Measurements from ENCODE around the gene NOTCH3.

Gene NOTCH3

GRCh38 chr19:15195371-15196334 is 5.1 kb downstream of the NOTCH3 start:
- DNase-seq = peak; percentile 78

- no peak for DNase-seq
These were observed 5.9 kb downstream of the NOTCH3 start for GRCh38 chr19:15194938-15195337.

GRCh38 chr19:15191982-15192381 is 8.8 kb downstream of the NOTCH3 start:
- no peak for DNase-seq

GRCh38 chr19:15191514-15191913 is 9.3 kb downstream of the NOTCH3 start:
- DNase-seq = no peak

- no peak for DNase-seq
These were observed 11.9 kb downstream of the NOTCH3 start for GRCh38 chr19:15188851-15189250.

- no peak for DNase-seq
These were observed 13.5 kb downstream of the NOTCH3 start for GRCh38 chr19:15187026-15188007.

GRCh38 chr19:15185188-15185587 is 15.6 kb downstream of the NOTCH3 start:
- no peak for DNase-seq

GRCh38 chr19:15184776-15185175 is 16.0 kb downstream of the NOTCH3 start:
- no peak for DNase-seq

GRCh38 chr19:15181394-15181793 is 19.4 kb downstream of the NOTCH3 start:
- DNase-seq = no peak

- peak; percentile 92 for DNase-seq
These were observed 20.1 kb downstream of the NOTCH3 start for GRCh38 chr19:15180451-15181390.

GRCh38 chr19:15178629-15179308 is 22.0 kb downstream of the NOTCH3 start:
- DNase-seq = no peak

- peak; percentile 97 for DNase-seq
These were observed 23.3 kb downstream of the NOTCH3 start for GRCh38 chr19:15177269-15178116.

GRCh38 chr19:15175609-15176008 is 25.2 kb downstream of the NOTCH3 start:
- DNase-seq = no peak

GRCh38 chr19:15173746-15174404 is 26.9 kb downstream of the NOTCH3 start:
- DNase-seq = peak; percentile 68

- DNase-seq = no peak
These were observed 30.4 kb downstream of the NOTCH3 start for GRCh38 chr19:15170345-15170744.

GRCh38 chr19:15169541-15170285 is 31.1 kb downstream of the NOTCH3 start:
- peak; percentile 32 for DNase-seq

- no peak for DNase-seq
These were observed 34.1 kb downstream of the NOTCH3 start for GRCh38 chr19:15166700-15167099.

GRCh38 chr19:15161028-15161984 is 39.5 kb downstream of the NOTCH3 start:
- peak; percentile 62 for DNase-seq

Measured in OCI-M1 (cell line).